Liver (tissue), 3 donors: ENCODE measurements around the gene CNOT4.

Experiments used
- ATF3 ChIP-seq: IDR thresholded peaks from 2 replicates; pipeline ENCODE4 v1.6.1; 2016; ENCODE audit warnings: antibody characterized with exemption
- CTCF ChIP-seq: fragments of 150-350 bp; IDR thresholded peaks from 2 replicates; pipeline ENCODE4 v1.5.1; 2017; ENCODE audit warnings: improper control_type of control experiment, low read depth, low read length; ENCODE audit not compliant: missing input control
- donor health status: healthy.
- donor health status: healthy.

GRCh38 chr7:135317676-135318325, 192.1 kb downstream of the CNOT4 start:
- no peak for TF ChIP-seq CTCF
- no peak for TF ChIP-seq ATF3
